IPS DF 4.7 (cell line): ENCODE measurements around the gene PRAME.
"Not testable (repeated sequence)": the region's sequence is repeated elsewhere in the genome, so short reads cannot be mapped to it uniquely, and the experiment has no call there.

Source experiments
- DNase-seq: peaks from one replicate; pipeline ENCODE4 v3.0.0-alpha.2; 2013; ENCODE audit warnings: low spot score; ENCODE audit errors: extremely low read depth

Gene PRAME

GRCh38 chr22:22581524-22581923 lies 22.5 kb upstream of the PRAME start:
- DNase-seq = not testable (repeated sequence)

GRCh38 chr22:22579869-22580604 lies 21.0 kb upstream of the PRAME start:
- no peak for DNase-seq

GRCh38 chr22:22578702-22579424 lies 19.8 kb upstream of the PRAME start:
- no peak for DNase-seq

GRCh38 chr22:22576989-22577427 lies 17.9 kb upstream of the PRAME start:
- no peak for DNase-seq

GRCh38 chr22:22576244-22576988 lies 17.4 kb upstream of the PRAME start:
- DNase-seq = no peak

GRCh38 chr22:22574361-22574760 lies 15.3 kb upstream of the PRAME start:
- no peak for DNase-seq

GRCh38 chr22:22573047-22573889 lies 14.2 kb upstream of the PRAME start:
- DNase-seq = no peak

- DNase-seq = no peak
Observed at GRCh38 chr22:22571862-22572261, 12.8 kb upstream of the PRAME start.

- no peak for DNase-seq
Observed at GRCh38 chr22:22571429-22571828, 12.4 kb upstream of the PRAME start.

GRCh38 chr22:22569218-22569617 lies 10.2 kb upstream of the PRAME start:
- no peak for DNase-seq

- no peak for DNase-seq
Observed at GRCh38 chr22:22565981-22566380, 6.9 kb upstream of the PRAME start.

- no peak for DNase-seq
Observed at GRCh38 chr22:22558071-22558971, 744 bp downstream of the PRAME start.

GRCh38 chr22:22556995-22557925 lies 1.8 kb downstream of the PRAME start:
- DNase-seq = no peak

- no peak for DNase-seq
Observed at GRCh38 chr22:22556578-22556977, 2.5 kb downstream of the PRAME start.

- no peak for DNase-seq
Observed at GRCh38 chr22:22555596-22555995, 3.5 kb downstream of the PRAME start.

GRCh38 chr22:22554587-22555284 lies 4.3 kb downstream of the PRAME start:
- no peak for DNase-seq

- no peak for DNase-seq
Observed at GRCh38 chr22:22553735-22554586, 5.1 kb downstream of the PRAME start.

- no peak for DNase-seq
Observed at GRCh38 chr22:22553141-22553540, 5.9 kb downstream of the PRAME start.
